SK-N-SH (cell line): ENCODE data around the gene SOCS3.

Experiments
- MAX ChIP-seq: IDR thresholded peaks from 2 replicates; pipeline ENCODE4 v1.4.0; 2012; ENCODE audit warnings: low read depth
- NFIC ChIP-seq: IDR thresholded peaks from 2 replicates; pipeline ENCODE4 v1.4.0; 2012; ENCODE audit warnings: borderline replicate concordance
- SIN3A ChIP-seq: IDR thresholded peaks from 2 replicates; pipeline ENCODE4 v1.6.1; 2012; ENCODE audit warnings: low read depth, mild to moderate bottlenecking, low read length, moderate library complexity, borderline replicate concordance
- TEAD4 ChIP-seq: IDR thresholded peaks from 2 replicates; pipeline ENCODE4 v1.4.0; 2012; ENCODE audit warnings: mild to moderate bottlenecking, borderline replicate concordance; ENCODE audit not compliant: insufficient read depth

GRCh38 chr17:78365561-78366108 lies 5.8 kb upstream of the SOCS3 start:
- TF ChIP-seq MAX (no peak), TEAD4 (no peak), NFIC (no peak), SIN3A (no peak)
